HEK293T (cell line): ENCODE data around the gene MRAP.
A peak's percentile ranks its signal among the peaks of the same experiment; 100 is the strongest.

ENCODE experiments used
- CTCF ChIA-PET: fragments of 350-600 bp; formaldehyde crosslinking; extraction: SDS; loops from one replicate; lab custom pipeline; 2021; ENCODE audit warnings: antibody characterized with exemption, inconsistent platforms; lab: Yijun Ruan, JAX
- POLR2A ChIA-PET: fragments of 350-600 bp; formaldehyde crosslinking; extraction: SDS; loops from one replicate; lab custom pipeline; 2020; ENCODE audit warnings: antibody characterized with exemption, inconsistent platforms; lab: Yijun Ruan, JAX
- DNase-seq: peaks from one replicate; pipeline ENCODE4 v3.0.0; 2012; ENCODE audit warnings: mixed read lengths; ENCODE audit errors: extremely low spot score
- ARNT ChIP-seq: fragments of 450-650 bp; IDR thresholded peaks from 2 replicates; pipeline ENCODE4 v1.6.1; 2017; ENCODE audit warnings: mild to moderate bottlenecking
- BHLHE40 ChIP-seq: fragments of 450-650 bp; IDR thresholded peaks from 2 replicates; pipeline ENCODE4 v1.6.1; 2016; ENCODE audit warnings: mild to moderate bottlenecking, moderate library complexity, borderline replicate concordance
- CTBP1 ChIP-seq: fragments of 450-650 bp; IDR thresholded peaks from 2 replicates; pipeline ENCODE4 v1.6.1; 2016; ENCODE audit warnings: borderline replicate concordance
- ELF4 ChIP-seq: fragments of 450-650 bp; IDR thresholded peaks from 2 replicates; pipeline ENCODE4 v1.6.1; 2017; ENCODE audit warnings: antibody characterized with exemption
- FOXA1 ChIP-seq: fragments of 450-650 bp; IDR thresholded peaks from 2 replicates; pipeline ENCODE4 v1.6.1; 2016; ENCODE audit warnings: mild to moderate bottlenecking
- FOXK2 ChIP-seq: fragments of 450-650 bp; IDR thresholded peaks from 2 replicates; pipeline ENCODE4 v1.6.1; 2016; ENCODE audit warnings: mild to moderate bottlenecking
- FOXM1 ChIP-seq: fragments of 450-650 bp; IDR thresholded peaks from 2 replicates; pipeline ENCODE4 v1.6.1; 2017; ENCODE audit warnings: mild to moderate bottlenecking, borderline replicate concordance
- HDGF ChIP-seq: fragments of 450-650 bp; IDR thresholded peaks from 2 replicates; pipeline ENCODE4 v1.6.1; 2017; ENCODE audit warnings: antibody characterized with exemption, borderline replicate concordance
- L3MBTL2 ChIP-seq: fragments of 450-650 bp; conservative IDR thresholded peaks from 2 replicates; pipeline ENCODE4 v1.6.1; 2016; ENCODE audit warnings: mild to moderate bottlenecking
- LEF1 ChIP-seq: fragments of 450-650 bp; IDR thresholded peaks from 2 replicates; pipeline ENCODE4 v1.6.1; 2017; ENCODE audit warnings: mild to moderate bottlenecking, borderline replicate concordance
- NFRKB ChIP-seq: fragments of 450-650 bp; IDR thresholded peaks from 2 replicates; pipeline ENCODE4 v1.6.1; 2016; ENCODE audit warnings: mild to moderate bottlenecking, moderate library complexity
- SP1 ChIP-seq: fragments of 450-650 bp; IDR thresholded peaks from 2 replicates; pipeline ENCODE4 v1.6.1; 2017
- SUZ12 ChIP-seq: fragments of 450-650 bp; IDR thresholded peaks from 2 replicates; pipeline ENCODE4 v1.6.1; 2016; ENCODE audit warnings: mild to moderate bottlenecking
- TARDBP ChIP-seq: fragments of 450-650 bp; IDR thresholded peaks from 2 replicates; pipeline ENCODE4 v1.6.1; 2016
- ZNF384 ChIP-seq: fragments of 450-650 bp; IDR thresholded peaks from 2 replicates; pipeline ENCODE4 v1.6.1; 2016
- TF ChIP-seq, protein P1 (sequence below): fragments of 450-650 bp; IDR thresholded peaks from 2 replicates; pipeline ENCODE4 v1.6.1; 2016

The MRAP gene

DNA sequence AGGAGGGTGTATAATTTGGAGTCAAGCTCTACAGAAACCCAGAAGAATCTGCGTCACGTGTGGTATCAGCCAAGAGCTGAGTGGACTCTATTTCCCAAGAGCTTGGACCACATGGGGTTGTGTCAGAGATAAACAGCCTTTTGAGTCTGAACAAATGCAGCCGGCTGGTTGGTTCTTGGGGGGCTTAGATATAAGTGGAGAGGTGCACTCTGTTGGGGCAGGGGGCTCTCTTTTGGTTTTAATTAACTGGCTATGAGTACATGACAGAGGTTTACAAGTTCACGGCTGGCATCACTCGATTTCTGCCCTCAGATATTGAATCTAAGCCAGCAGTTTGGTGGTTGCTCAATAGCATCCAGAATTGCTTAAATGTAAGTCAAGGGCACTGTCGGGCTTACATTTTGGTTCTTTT lies 501 bp upstream of the MRAP start:
- no peak for TF ChIP-seq ZNF384
- no peak for DNase-seq
- ChIA-PET POLR2A (no interaction called here), CTCF (no interaction called here)

DNA sequence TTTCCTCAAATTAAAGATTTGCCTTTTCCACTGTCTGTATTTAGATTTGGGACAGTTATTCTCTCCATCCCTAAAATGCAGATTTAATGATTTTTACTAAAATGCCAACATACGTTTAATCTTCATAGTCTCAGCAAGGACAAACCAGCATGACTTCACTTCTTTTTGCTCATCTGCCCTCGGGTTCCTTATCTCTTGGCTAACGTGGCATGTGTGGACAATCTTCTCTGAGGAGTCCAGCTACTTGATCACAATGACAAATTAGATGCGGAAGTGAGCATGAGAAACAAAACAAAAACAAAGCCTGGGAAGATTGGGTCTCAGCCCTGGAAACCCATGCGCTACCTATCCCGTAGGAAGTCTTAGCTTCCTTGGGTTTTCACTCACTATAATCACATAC lies 1.0 kb downstream of the MRAP start:
- DNase-seq, result no peak
- ChIA-PET CTCF (no interaction called here), POLR2A (no interaction called here)
- TF ChIP-seq SUZ12, result no peak
- no peak for TF ChIP-seq CTBP1
- no peak for TF ChIP-seq SP1
- TF ChIP-seq FOXA1, result no peak
- no peak for TF ChIP-seq ZNF384
- no peak for TF ChIP-seq L3MBTL2
- TF ChIP-seq TARDBP, result no peak

DNA sequence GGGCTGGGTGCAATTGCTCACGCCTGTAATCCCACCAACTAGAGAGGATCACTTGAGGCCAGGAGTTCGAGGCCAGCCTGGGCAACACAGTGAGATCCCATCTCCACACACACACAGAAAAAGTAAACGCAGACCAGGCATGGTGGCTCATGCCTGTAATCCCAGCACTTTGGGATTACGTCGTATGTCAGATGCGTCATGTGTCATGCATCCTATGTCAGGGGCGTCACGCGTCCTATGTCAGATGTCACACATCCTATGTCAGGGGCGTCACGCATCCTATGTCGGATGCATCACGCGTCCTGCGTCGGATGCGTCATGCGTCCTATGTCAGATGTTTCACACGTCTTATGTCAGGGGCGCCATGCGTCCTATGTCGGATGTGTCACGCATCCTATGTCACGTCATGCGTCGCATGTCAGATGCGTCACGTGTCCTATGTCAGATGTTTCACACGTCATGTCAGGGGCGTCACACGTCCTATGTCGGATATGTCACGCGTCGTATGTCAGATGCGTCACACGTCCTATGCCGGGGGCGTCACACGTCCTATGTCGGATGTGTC lies 1.5 kb downstream of the MRAP start:
- DNase-seq, result no peak
- ChIA-PET POLR2A (no interaction called here), CTCF (no interaction called here)
- TF ChIP-seq LEF1 (no peak), CTBP1 (no peak), SUZ12 (no peak), FOXM1 (no peak), TARDBP (no peak), L3MBTL2 (no peak), ZNF384 (no peak)
- TF ChIP-seq, protein P1, sequence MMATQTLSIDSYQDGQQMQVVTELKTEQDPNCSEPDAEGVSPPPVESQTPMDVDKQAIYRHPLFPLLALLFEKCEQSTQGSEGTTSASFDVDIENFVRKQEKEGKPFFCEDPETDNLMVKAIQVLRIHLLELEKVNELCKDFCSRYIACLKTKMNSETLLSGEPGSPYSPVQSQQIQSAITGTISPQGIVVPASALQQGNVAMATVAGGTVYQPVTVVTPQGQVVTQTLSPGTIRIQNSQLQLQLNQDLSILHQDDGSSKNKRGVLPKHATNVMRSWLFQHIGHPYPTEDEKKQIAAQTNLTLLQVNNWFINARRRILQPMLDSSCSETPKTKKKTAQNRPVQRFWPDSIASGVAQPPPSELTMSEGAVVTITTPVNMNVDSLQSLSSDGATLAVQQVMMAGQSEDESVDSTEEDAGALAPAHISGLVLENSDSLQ, result no peak

DNA sequence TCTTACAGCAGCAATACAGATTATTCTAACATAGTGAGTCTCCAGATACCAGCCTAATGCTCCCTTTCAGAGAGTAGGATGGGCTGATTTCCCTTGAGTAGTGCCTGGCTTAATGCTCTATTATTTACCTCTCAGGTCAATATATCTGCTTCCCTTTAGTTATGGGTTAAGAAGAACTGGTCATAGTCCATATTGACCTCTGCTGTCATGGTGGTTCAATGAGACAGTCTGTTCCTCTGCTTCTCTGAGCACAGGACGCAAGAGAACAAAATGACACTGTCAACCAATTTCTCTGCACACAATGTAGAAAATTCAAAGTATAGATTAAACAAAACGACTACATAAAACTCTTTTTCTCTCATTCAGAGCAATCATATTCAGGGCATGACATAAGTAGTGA lies 2.9 kb downstream of the MRAP start:
- TF ChIP-seq TARDBP (no peak), NFRKB (no peak), FOXM1 (no peak), ARNT (no peak), FOXA1 (no peak)
- POLR2A ChIA-PET, result no interaction called here
- CTCF ChIA-PET, result no interaction called here
- DNase-seq, result no peak

DNA sequence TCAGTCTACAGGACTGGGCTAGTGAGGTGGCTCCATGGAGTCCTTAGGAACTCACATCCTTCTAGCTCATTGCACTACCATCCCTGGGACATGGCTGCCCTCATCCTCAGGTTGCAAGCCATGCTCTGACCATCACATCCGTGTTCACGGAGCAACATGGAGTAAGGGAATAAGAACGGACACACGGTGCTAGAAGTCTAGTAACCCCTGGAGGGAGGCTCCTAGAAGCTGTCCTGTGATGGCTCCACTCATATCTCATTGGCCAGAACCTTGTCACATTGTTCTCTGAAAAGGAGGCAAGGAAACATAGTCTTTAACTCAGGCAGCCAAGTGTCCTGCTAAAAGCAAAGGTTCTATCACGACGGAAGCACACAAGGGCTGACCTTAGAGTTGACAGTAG lies 3.9 kb downstream of the MRAP start:
- ChIA-PET CTCF (no interaction called here), POLR2A (no interaction called here)
- TF ChIP-seq FOXA1 (no peak), ZNF384 (no peak), FOXM1 (no peak), SUZ12 (no peak), L3MBTL2 (no peak), ELF4 (no peak), NFRKB (no peak)
- DNase-seq, result no peak

DNA sequence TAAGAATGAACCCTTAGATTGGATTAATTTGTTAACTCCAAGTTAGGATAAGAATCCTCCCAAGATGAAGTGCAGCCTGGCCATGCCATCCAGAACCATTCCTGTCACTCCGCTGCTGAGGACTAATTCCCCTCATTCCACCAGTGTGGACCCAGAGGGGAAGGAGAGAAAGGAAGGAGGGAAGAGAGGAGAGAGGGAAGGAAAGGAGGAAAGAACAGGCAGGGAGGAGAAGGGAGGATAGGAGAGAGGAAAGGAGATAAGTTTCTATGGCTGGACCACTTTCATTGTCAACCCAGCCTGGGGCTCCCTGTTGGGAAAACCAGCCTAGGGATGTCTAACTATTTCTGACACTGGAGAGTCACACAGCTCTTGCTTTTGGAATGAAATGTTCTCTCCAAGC lies 4.7 kb downstream of the MRAP start:
- DNase-seq, result no peak
- CTCF ChIA-PET, result no interaction called here
- TF ChIP-seq NFRKB (no peak), FOXK2 (no peak)
- POLR2A ChIA-PET, result no interaction called here

DNA sequence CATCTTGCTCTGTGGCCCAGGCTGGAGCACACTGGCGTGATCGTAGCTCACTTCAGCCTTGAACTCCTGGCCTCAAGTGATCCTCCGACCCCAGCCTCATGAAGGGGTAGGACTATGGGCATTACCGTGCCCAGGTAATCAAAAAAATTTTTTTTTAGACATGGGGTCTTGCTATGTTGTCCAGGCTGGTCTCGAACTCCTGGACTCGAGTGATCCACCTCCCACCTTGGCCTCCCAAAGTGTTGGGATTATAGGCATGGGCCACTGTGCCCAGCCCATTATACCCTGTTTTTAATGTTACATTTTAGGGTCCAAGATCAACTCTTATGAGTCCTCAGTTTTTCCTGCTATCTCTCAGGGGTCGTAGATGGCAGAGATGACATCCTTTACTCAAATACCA lies 6.3 kb downstream of the MRAP start:
- no peak for DNase-seq
- POLR2A ChIA-PET, result no interaction called here
- TF ChIP-seq ZNF384 (no peak), FOXK2 (no peak), L3MBTL2 (no peak), BHLHE40 (no peak), SUZ12 (no peak), FOXA1 (no peak), NFRKB (no peak)
- TF ChIP-seq, protein P1, result no peak

DNA sequence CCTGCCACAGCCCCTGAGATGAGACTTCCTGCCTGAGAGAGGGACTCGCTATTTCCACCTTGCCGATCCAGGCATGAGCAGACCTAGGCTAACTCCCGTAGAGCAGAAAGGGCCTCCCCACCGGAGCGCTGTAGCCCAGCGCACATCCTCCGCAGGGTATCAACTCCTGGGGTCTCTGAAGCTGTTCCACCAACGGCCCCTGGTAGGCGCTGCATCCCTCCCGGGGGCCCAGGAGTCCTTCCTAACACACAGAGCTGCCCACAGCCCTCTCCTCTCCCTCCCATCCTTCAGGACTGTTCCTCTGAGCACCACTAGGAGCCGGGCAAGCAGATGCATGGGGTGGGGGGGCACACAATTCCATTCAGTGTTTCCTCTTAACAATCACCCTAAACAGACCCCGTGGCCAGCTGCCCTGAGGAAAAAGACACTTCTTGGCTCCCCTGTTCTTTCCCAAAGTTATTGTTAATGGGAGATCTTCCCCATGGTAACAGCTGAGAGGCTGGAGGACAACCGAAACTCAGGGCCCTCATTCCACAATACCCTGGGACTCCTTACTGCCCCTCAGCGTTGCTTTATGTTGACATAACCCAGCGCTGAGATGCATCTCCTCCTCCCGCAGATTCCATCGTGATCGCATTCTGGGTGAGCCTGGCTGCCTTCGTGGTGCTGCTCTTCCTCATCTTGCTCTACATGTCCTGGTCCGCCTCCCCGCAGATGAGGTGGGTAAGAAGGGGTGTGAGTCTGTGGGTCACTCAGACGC lies 7.5 kb downstream of the MRAP start:
- ChIA-PET CTCF (interaction anchor here (0.5 kb wide), 1 partner anchor 408 kb away, joined by 3 read pairs; no protein-coding TSS in a partner anchor), POLR2A (no interaction called here)
- DNase-seq, result peak; percentile 68
- TF ChIP-seq L3MBTL2, result no peak
- TF ChIP-seq FOXK2, result no peak
- TF ChIP-seq LEF1, result no peak
- TF ChIP-seq, protein P1, result no peak
- no peak for TF ChIP-seq HDGF
- TF ChIP-seq BHLHE40, result no peak
- TF ChIP-seq FOXM1, result no peak
- no peak for TF ChIP-seq ZNF384
- no peak for TF ChIP-seq ARNT

More for the DNA sequence above, 6.3 kb downstream of the MRAP start:
- CTCF ChIA-PET, result no interaction called here
